Caco-2 (cell line): ENCODE data around the gene POLE3. TPM values are rescaled to one million over a fixed set of nuclear protein-coding genes. Genes with fewer than 3 reads are reported as not detected.

Experiments used
- BruUV-seq: library from RNA; stranded (reverse); fragments of 400-500 nt; replicated peaks from 2 replicates; lab custom pipeline; 2021; lab: Mats Ljungman, UMichigan
- CTCF ChIA-PET: fragments of 300-600 bp; sonication (Branson Sonifier 250); formaldehyde crosslinking; loops from one replicate; lab custom pipeline; 2022; ENCODE audit warnings: antibody characterized with exemption; lab: Charles Lee
- POLR2A ChIA-PET: fragments of 300-600 bp; sonication (Branson Sonifier 250); formaldehyde crosslinking; loops from one replicate; lab custom pipeline; 2022; ENCODE audit warnings: antibody characterized with exemption; lab: Charles Lee
- DNase-seq, 2 experiments: peaks; one replicate each; pipeline versions ENCODE4 v3.0.0 to v3.0.0-alpha.2; 2020 to 2022
- H3K27me3 ChIP-seq: replicated peaks from 2 replicates; pipeline ENCODE4 v1.6.0; 2011; ENCODE audit warnings: low read length; ENCODE audit not compliant: control insufficient read depth, insufficient read depth
- H3K36me3 ChIP-seq: 2 replicates; pipeline ENCODE4 v1.5.1; 2011; ENCODE audit warnings: low read length; ENCODE audit not compliant: control insufficient read depth, insufficient read depth
- H3K4me1 ChIP-seq: fragments of 250-450 bp; sonication (Bioruptor Pico); 2 replicates; pipeline ENCODE4 v1.5.1; 2020; ENCODE audit warnings: mild to moderate bottlenecking
- H3K4me3 ChIP-seq: 2 replicates; pipeline ENCODE4 v1.5.1; 2011; ENCODE audit warnings: low read depth, mild to moderate bottlenecking, control low read depth, low read length
- H3K9me3 ChIP-seq: fragments of 250-450 bp; sonication (Bioruptor Pico); 2 replicates; pipeline ENCODE4 v1.5.1; 2020; ENCODE audit warnings: mild to moderate bottlenecking, moderate library complexity
- H3K27ac Mint-ChIP-seq: one replicate; pipeline ENCODE4 v1.8.0; 2022; ENCODE audit warnings: mixed read lengths; ENCODE audit not compliant: unreplicated experiment
- H3K27me3 Mint-ChIP-seq: one replicate; pipeline ENCODE4 v1.8.0; 2022; ENCODE audit warnings: mixed read lengths; ENCODE audit not compliant: insufficient read depth, unreplicated experiment
- H3K36me3 Mint-ChIP-seq: one replicate; pipeline ENCODE4 v1.8.0; 2022; ENCODE audit warnings: mild to moderate bottlenecking, mixed read lengths; ENCODE audit not compliant: insufficient read depth, unreplicated experiment
- H3K4me1 Mint-ChIP-seq: one replicate; pipeline ENCODE4 v1.8.0; 2022; ENCODE audit warnings: low read depth, mixed read lengths; ENCODE audit not compliant: unreplicated experiment
- H3K4me3 Mint-ChIP-seq: one replicate; pipeline ENCODE4 v1.8.0; 2022; ENCODE audit warnings: mild to moderate bottlenecking, moderate library complexity, mixed read lengths; ENCODE audit not compliant: unreplicated experiment
- H3K9me3 Mint-ChIP-seq: one replicate; pipeline ENCODE4 v1.8.0; 2022; ENCODE audit warnings: mixed read lengths; ENCODE audit not compliant: unreplicated experiment
- intact Hi-C: fragments of 100-400 bp; cut with micrococcal nuclease; formaldehyde crosslinking; loops from one replicate; pipeline ENCODE4 v1.10.0; 2022; ENCODE audit not compliant: unreplicated experiment
- total RNA-seq: library from RNA; stranded (reverse); gene quantifications from 2 replicates; pipeline ENCODE4 v1.2.3, GENCODE V29; 2022
- TF ChIP-seq, protein P1 (sequence below), 2 experiments: fragments of 200-600 bp in 1 of 2; IDR thresholded peaks; 1 replicate in 1 of 2; 2 replicates in 1 of 2; pipeline versions ENCODE4 v1.5.1 to v1.8.0; 2011 to 2022; ENCODE audit warnings: antibody characterized with exemption in 1 of 2, control low read depth in 1 of 2, inconsistent platforms in 1 of 2, low read depth in 1 of 2, low read length in 1 of 2, mild to moderate bottlenecking in 1 of 2, moderate library complexity in 1 of 2; ENCODE audit not compliant: insufficient read depth in 1 of 2, severe bottlenecking in 1 of 2, unreplicated experiment in 1 of 2

The POLE3 gene
- total RNA-seq, 1 experiment from 2014 or later = 57.2 TPM

DNA sequence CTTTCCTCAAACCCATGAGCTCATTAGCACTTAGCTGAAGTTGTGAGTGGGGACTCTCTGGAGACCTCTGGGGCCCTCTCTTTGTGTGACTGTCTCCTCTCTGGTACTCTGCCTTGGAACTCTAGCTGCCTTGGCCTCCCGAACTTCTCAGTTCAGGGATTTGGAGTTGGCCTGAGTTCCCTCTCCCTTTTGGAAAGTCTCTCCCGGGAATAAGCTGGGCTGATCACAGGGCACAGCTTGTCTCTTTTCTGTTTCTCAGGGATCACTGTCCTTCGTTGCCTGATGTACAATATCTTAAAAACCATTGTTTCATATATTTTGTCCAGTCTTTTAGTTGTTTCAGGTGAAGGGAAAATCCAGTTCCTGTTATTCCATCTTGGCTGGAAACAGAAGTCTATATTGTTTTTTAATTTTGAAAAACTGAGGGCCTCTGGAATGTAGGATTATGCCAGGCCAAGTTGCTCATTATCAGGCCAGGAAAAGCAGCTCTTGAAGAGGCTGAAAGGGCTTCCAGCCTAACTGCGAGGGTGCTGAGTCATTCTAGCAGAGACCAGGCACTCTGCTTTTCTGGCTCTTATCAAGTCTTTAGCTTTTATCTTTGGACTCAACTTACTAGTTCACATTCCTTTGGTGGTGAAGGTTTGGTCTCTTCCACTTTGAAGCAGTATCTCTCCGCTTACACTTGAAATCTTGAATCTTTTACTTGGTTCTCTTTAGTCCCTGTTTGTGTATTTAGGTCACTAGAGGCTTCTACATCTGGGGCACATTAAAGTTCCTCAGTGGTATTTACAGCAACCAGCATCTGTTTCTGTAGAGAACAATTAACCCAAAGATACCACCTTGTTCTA is 44.7 kb upstream of the POLE3 start:
- Histone ChIP-seq H3K4me3 (no peak overlapping the region), H3K27me3 (no peaks in the 10 kb centered on the region), H3K36me3 (no peaks in the 10 kb centered on the region), H3K4me1 (peaks cover 44% of the 10 kb centered on the region), H3K9me3 (no peaks in the 10 kb centered on the region)
- Mint-ChIP-seq H3K36me3 (peaks cover 4% of the 10 kb centered on the region), H3K4me3 (peak overlapping the region; percentile 42), H3K27me3 (no peaks in the 10 kb centered on the region), H3K27ac (peak overlapping the region; percentile 66), H3K9me3 (no peaks in the 10 kb centered on the region), H3K4me1 (peaks cover 24% of the 10 kb centered on the region)
- BruUV-seq = TSS peak; percentile 92
- ChIA-PET POLR2A (interaction anchor here (0.6 to 1.6 kb wide), 7 partner anchors 8 to 79 kb away, joined by 3 to 22 read pairs (median 5); partner anchors contain the start of genes C9orf43, HDHD3, POLE3 and RGS3), CTCF (interaction anchor here (0.5 to 1.7 kb wide), 7 partner anchors 9 to 203 kb away, joined by 3 to 10 read pairs (median 3); partner anchors contain the start of genes C9orf43 and POLE3)
- DNase-seq = peak; percentile 82 to 93
- TF ChIP-seq, protein P1, sequence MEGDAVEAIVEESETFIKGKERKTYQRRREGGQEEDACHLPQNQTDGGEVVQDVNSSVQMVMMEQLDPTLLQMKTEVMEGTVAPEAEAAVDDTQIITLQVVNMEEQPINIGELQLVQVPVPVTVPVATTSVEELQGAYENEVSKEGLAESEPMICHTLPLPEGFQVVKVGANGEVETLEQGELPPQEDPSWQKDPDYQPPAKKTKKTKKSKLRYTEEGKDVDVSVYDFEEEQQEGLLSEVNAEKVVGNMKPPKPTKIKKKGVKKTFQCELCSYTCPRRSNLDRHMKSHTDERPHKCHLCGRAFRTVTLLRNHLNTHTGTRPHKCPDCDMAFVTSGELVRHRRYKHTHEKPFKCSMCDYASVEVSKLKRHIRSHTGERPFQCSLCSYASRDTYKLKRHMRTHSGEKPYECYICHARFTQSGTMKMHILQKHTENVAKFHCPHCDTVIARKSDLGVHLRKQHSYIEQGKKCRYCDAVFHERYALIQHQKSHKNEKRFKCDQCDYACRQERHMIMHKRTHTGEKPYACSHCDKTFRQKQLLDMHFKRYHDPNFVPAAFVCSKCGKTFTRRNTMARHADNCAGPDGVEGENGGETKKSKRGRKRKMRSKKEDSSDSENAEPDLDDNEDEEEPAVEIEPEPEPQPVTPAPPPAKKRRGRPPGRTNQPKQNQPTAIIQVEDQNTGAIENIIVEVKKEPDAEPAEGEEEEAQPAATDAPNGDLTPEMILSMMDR (IDR thresholded peaks at IDR 0.05; ENCODE audit: insufficient read depth in 1 of 2, low read depth in 1 of 2, low read length in 1 of 2, severe bottlenecking in 1 of 2, unreplicated experiment in 1 of 2) = no peak
- intact Hi-C loops = loop anchor here (1.0 to 2.0 kb wide), 2 partner anchors 8 to 44 kb away; partner anchors contain the start of genes C9orf43, POLE3 and RGS3

DNA sequence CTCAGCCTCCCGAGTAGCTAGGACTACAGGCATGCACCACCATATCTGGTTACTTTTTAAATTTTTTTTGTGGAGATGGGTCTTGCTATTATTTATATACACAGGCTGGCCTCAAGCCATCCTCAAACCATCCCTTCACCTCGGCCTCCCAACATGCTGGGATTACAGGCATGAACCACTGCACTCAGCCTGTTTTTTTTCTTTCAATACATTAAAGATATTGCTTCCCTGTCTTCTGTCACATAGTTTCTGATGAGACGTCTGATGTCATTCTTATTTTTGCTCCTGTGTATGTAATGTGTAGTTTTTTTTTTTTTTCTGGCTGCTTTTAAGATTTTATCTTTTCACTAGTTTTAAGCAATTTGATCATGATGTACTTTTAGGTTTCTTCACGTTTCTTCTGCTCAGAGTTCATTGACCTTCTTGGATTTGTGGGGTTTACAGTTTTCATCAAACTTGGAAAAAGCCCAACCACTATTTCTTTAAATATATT is 41.7 kb upstream of the POLE3 start:
- Mint-ChIP-seq H3K4me3 (no peak overlapping the region), H3K4me1 (peaks cover 20% of the 10 kb centered on the region), H3K9me3 (no peaks in the 10 kb centered on the region), H3K27me3 (no peaks in the 10 kb centered on the region), H3K36me3 (no peaks in the 10 kb centered on the region), H3K27ac (no peak overlapping the region)
- TF ChIP-seq, protein P1 (IDR thresholded peaks at IDR 0.05; ENCODE audit: insufficient read depth in 1 of 2, low read depth in 1 of 2, low read length in 1 of 2, severe bottlenecking in 1 of 2, unreplicated experiment in 1 of 2) = no peak
- CTCF ChIA-PET = interaction anchor here (0.6 to 1.1 kb wide), 2 partner anchors 22 to 206 kb away, joined by 4 read pairs; no protein-coding TSS in a partner anchor
- BruUV-seq = no TSS peak
- H3K4me1 ChIP-seq = peaks cover 32% of the 10 kb centered on the region
- no peaks in the 10 kb centered on the region for H3K9me3 ChIP-seq
- no peak for DNase-seq
- no peak overlapping the region for H3K4me3 ChIP-seq
- intact Hi-C loops = no loop called here
- H3K36me3 ChIP-seq = no peaks in the 10 kb centered on the region
- no peaks in the 10 kb centered on the region for H3K27me3 ChIP-seq
- POLR2A ChIA-PET = no interaction called here

DNA sequence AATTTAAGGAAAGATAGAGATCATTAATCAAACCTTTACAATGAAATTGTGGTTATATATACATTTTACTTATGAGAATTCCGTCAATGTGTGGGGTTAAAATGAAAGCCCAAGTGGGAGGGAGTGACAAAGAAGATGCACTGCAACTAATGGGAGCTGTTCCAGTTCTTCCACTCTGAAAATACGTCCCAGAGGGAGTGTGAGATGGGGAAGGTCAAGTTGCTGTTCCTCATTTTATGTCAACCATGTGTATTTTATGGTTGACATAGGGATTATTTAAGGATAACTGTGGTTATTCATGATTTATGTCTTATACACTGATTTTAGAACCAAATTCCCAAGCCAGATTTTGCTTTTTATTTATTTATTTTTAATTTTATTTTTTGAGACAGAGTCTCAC is 38.9 kb upstream of the POLE3 start:
- no peak overlapping the region for H3K4me3 ChIP-seq
- H3K36me3 Mint-ChIP-seq = no peaks in the 10 kb centered on the region
- no peaks in the 10 kb centered on the region for H3K27me3 ChIP-seq
- no peaks in the 10 kb centered on the region for H3K36me3 ChIP-seq
- BruUV-seq = no TSS peak
- H3K27me3 Mint-ChIP-seq = no peaks in the 10 kb centered on the region
- no peaks in the 10 kb centered on the region for H3K9me3 ChIP-seq
- DNase-seq = no peak
- H3K4me3 Mint-ChIP-seq = no peak overlapping the region
- H3K27ac Mint-ChIP-seq = no peak overlapping the region
- no peaks in the 10 kb centered on the region for H3K9me3 Mint-ChIP-seq
- peaks cover 6% of the 10 kb centered on the region for H3K4me1 ChIP-seq
- CTCF ChIA-PET = no interaction called here
- POLR2A ChIA-PET = no interaction called here
- TF ChIP-seq, protein P1 (IDR thresholded peaks at IDR 0.05; ENCODE audit: insufficient read depth in 1 of 2, low read depth in 1 of 2, low read length in 1 of 2, severe bottlenecking in 1 of 2, unreplicated experiment in 1 of 2) = no peak
- intact Hi-C loops = loop anchor here (5.0 kb wide), 1 partner anchor 58 kb away; no protein-coding TSS in a partner anchor
- H3K4me1 Mint-ChIP-seq = peaks cover 6% of the 10 kb centered on the region
